H4 (cell line): ENCODE results near the gene ZNF552. TPM values are rescaled to one million over a fixed set of nuclear protein-coding genes. Genes with fewer than 3 reads are reported as not detected.
"Not testable (repeated sequence)": the region's sequence is repeated elsewhere in the genome, so short reads cannot be mapped to it uniquely, and the experiment has no call there.

ENCODE experiments used
- DNase-seq: peaks from one replicate; pipeline ENCODE4 v3.0.0-alpha.2; 2015; ENCODE audit warnings: low spot score
- total RNA-seq: library from RNA; depleted of rRNA; stranded (reverse); fragments of >200 nt; shearing (Covaris generic); gene quantifications from 2 replicates; pipeline ENCODE4 v1.2.3, GENCODE V29; 2014; rRNA removed

ZNF552 gene
- 3.9 and 4.3 TPM in 2 replicates for total RNA-seq

DNA sequence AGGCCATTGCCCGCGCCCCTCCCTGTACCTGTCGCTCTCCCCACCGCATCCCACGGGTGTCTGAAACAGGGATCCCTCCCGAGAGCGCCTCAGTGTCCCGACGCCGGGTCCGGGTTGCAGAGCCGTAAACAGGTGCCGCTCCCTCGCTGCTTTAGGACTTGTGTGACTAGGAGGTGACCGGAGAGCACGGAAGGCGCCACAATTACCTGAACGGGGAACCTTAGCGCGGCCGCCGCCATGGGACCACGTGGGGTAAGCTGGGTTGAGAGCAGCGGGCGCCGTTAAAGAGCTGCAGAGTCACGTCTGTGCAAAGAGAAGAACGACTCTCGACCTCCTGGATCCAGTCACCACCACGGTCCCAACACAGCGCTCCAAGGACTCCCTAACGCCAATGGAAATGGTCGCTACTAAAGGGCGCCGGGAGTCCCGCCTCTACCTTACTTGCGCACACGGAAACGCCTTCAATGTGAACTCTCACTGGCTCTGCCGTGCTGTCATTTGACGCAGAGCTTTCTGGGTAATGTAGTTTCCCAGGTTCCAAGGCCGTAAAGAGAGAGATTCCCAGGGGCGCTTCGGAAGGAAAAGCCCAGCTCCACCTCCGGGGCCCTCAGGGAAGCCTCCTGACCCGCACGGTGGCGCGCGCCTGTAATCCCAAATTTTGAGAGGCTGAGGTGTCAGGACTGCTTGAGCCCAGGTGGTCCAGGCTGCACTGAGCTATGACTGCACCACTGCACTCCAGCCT is at the start of gene ZNF552:
TSS of gene ZNF552 (minus strand) at position 409 of the 742 bp plus-strand sequence. CDS start at position 239, 170 bp downstream.
- DNase-seq: peak; percentile 91

DNA sequence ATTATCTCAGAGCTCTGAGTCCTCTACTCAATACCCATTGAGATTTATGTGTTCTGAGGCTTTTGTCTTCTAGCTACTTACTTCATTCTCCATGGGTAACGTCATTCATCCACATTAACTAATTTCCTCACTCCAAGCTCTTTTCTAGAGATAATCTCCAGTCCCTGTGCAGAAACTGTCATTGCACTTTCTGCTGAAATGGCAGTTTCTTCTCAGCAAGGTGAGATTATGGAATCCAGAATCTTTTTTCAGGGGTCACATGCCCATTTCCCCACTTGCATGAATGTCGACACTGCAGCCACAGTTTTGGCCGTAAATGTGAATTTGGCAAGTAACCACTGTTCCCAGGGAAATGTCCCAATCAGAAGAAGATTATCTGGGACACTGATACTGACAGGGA is 47.6 kb upstream of the ZNF552 start:
- DNase-seq: not testable (repeated sequence)

- DNase-seq: not testable (repeated sequence)
Measured at GRCh38 chr19:57854117-57854516, 39.4 kb upstream of the ZNF552 start.

- not testable (repeated sequence) for DNase-seq
Measured at GRCh38 chr19:57851812-57852603, 37.3 kb upstream of the ZNF552 start.

- no peak for DNase-seq
Measured at GRCh38 chr19:57850553-57851017, 35.9 kb upstream of the ZNF552 start.

- DNase-seq: peak; percentile 87
Measured at GRCh38 chr19:57849666-57850473, 35.2 kb upstream of the ZNF552 start, which contains the start of gene ZNF587. ZNF587 (plus strand) TSS chr19:57849859; CDS start chr19:57850039, 180 bp downstream.

- not testable (repeated sequence) for DNase-seq
Measured at GRCh38 chr19:57849162-57849665, 34.5 kb upstream of the ZNF552 start.

DNA sequence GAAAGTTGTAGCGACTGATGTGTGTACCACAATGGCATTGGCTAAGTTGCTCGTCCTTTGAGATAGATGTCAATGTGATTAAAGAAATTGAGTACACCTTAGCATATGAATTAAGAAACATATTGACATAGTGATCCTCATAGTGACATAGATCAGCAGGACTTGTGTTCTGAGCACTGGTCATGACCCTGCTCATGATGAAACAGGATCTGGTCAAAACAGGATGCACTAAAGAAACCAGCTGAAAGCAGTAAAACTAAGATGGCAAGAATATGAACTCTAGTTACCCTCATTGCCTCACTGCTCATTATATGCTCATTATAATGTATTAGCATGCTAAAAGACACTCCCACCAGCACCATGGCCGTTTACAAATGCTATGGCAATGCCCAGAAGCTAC is 32.5 kb upstream of the ZNF552 start:
- DNase-seq: not testable (repeated sequence)

DNA sequence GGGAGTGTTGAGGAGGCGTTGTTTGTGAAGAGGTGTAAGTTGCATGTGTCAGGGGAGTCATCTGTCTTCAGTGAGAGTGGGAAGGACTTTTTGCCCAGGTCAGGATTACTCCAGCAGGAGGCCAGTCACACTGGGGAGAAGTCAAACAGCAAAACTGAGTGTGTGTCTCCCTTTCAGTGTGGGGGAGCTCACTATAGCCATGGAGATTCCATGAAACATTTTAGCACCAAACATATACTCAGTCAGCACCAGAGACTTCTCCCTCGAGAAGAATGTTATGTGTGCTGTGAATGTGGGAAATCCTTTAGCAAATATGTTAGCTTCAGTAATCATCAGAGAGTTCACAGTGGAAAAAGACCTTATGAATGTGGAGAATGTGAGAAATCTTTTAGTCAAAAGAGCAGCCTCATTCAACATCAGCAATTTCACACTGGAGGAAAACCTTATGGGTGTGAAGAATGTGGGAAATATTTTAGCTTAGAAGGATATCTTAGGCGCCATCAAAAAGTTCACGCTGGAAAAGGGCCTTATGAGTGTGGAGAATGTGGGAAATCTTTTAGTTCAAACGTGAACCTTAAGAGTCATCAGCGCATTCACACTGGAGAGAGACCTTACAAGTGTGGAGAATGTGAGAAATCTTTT is 26.5 kb upstream of the ZNF552 start:
- no peak for DNase-seq

GRCh38 chr19:57838622-57839191 is 24.0 kb upstream of the ZNF552 start:
- not testable (repeated sequence) for DNase-seq

DNA sequence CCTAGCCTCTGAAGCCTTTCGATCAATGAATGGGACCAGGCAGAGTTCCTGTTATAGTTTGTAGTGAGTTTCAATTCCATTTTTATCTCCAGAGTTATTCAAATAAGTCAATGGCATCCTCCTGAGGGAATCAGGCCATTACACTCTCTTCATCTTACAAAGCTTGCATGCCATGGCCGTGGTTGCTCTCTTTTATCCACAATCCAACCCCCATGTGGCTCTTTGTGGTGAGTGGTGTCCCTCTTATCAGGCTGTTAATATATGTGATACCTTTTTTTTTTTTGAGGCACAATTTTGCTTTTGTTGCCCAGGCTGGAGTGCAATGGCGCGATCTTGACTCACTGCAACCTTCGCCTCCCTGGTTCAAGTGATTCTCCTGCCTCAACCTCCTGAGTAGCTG is 22.3 kb upstream of the ZNF552 start:
- DNase-seq: not testable (repeated sequence)

GRCh38 chr19:57830071-57830602 is 15.4 kb upstream of the ZNF552 start, which contains the start of gene ZNF587B:
ZNF587B (plus strand) TSS chr19:57830299; CDS start chr19:57830529, 230 bp downstream.
- peak; percentile 48 for DNase-seq

DNA sequence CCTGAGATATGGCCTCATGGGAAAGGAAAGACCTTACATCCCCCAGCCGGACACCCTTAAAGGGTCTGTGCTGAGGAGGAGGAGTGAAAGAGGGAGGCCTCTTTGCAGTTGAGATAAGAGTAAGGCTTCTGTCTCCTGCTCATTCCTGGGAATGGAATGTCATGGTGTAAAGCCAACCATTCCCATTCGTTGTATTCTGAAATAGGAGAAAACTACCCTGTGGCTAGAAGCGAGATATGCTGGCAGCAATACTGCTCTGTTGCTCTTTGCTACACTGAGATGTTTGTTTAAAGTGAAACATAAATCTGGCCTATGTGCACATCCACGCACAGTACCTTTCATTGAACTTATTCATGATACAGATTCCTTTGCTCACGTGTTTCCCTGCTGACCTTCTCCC is 14.6 kb upstream of the ZNF552 start:
- DNase-seq: no peak

DNA sequence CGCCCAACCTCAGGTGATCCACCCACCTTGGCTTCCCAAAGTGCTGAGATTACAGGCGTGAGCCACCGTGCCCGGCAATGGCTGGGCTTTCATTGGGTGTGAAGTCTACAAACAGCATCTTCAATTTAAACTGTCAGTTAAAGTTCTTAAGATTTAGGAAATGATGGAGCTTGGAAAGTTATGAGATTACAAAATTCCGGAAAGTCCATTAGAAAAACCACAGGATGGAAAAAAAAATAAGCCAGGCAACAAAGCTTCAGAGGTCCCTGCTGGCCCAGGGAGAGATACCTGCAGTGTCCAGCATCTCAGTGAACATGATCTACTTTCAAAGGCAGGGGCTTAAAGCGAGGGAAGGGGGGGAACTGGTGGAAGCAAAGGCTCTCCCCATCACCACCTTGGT is 10.8 kb upstream of the ZNF552 start:
- no peak for DNase-seq

- not testable (repeated sequence) for DNase-seq
Measured at GRCh38 chr19:57823608-57824007, 8.9 kb upstream of the ZNF552 start.

DNA sequence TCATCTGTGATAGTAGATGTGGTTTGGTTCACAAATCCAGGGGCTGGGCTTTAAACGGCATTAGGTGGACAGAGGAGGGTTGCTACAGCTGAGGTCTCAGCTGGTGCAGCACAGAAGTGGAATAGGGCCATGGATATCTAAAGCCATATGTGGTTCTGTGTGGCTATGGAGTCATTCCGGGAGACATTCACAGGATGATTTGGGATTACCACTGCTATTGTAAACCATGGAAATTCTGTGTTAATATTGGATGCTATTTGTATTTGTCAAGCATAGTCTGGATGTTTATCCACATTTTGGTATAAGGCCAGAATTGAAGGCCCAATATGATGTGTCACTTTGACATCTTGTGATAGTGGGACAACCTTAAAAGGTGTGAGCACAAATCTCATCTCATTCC is 8.4 kb upstream of the ZNF552 start:
- not testable (repeated sequence) for DNase-seq

DNA sequence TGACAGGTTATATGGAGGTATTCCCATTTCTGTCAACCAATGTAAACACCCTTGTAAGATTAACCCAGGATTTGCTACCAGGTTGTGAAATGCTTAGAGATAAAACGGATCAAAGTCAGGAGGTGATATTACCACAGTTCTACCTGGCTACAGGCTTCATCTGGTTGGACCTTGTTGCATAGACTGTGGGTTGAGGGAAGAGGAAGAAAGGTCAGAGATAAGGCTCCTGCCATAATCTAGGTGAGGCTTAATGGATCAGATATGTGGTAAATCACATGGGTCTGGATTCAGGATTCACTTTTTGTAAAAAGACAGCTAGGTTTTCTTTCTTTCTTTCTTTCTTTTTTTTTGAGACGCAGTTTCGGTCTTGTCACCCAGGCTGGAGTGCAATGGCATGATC is 6.8 kb upstream of the ZNF552 start:
- DNase-seq: not testable (repeated sequence)

GRCh38 chr19:57821095-57821494 is 6.4 kb upstream of the ZNF552 start:
- DNase-seq: not testable (repeated sequence)

- no peak for DNase-seq
Measured at GRCh38 chr19:57820599-57820998, 5.9 kb upstream of the ZNF552 start.

DNA sequence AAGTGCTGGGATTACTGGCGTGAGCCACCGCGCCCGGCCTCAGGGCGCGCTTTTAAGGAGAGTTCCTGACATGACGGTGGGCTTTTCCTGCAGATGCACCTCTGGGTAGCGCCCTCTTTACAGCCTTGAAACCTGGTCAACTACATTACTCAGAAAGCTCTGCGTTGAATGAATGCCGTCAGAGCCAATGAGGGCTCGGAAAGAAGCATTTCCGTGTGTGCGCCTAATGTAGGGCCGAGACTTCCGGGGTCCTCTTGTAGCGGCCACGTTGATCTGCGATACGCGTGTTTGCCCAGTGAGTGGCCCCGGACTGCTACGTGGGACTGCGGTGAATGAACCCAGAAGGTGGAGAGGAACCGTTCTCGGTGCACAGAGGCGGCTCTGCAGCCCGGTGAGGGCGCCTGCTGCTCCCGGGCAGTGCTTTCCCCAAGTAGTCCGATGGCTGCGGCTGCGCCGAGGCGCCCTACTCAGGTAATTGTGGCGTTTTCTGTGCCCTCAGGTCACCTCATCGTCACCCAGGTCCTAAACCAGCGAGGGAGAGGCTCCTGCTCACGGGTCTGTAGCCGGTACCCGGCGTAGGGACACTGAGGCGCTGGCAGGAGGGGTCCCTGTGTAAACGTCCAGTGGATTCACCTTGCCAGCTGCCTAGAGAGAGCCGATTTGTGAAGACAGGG is 4.9 kb upstream of the ZNF552 start:
- peak; percentile 93 for DNase-seq
